ENCODE data around the gene GID8. TPM values are rescaled to one million over a fixed set of nuclear protein-coding genes. Genes with fewer than 3 reads are reported as not detected.
A peak's percentile ranks its signal among the peaks of the same experiment; 100 is the strongest.

GID8 gene
- total and polyA plus RNA-seq, 2 experiments from 2014 or later, result 41.8 to 106 TPM

GRCh38 chr20:62906209-62906608 is 31.7 kb upstream of the GID8 start:
- no peaks in the 10 kb centered on the region for H3K27me3 ChIP-seq (ENCODE audit: insufficient read depth)
- no peak overlapping the region for H2AFZ ChIP-seq
- peaks cover 6% of the 10 kb centered on the region for H3K4me1 Mint-ChIP-seq
- H3K27ac ChIP-seq (ENCODE audit: low read depth), result peak overlapping the region; percentile 50; the same call in 1 of the 2 replicates
- H3K4me3 ChIP-seq, result no peak overlapping the region
- no peaks in the 10 kb centered on the region for H3K9me2 ChIP-seq (ENCODE audit: insufficient read depth)
- no peak overlapping the region for H3K4me2 ChIP-seq
- H3K36me3 Mint-ChIP-seq (ENCODE audit: low read depth), result peaks cover 98% of the 10 kb centered on the region
- peaks cover 92% of the 10 kb centered on the region for H3F3A ChIP-seq (replicated peaks; ENCODE audit: low read depth)
- H3K36me3 ChIP-seq (ENCODE audit: insufficient read depth), result peaks cover 91% of the 10 kb centered on the region
- peaks cover 68% of the 10 kb centered on the region for H3K79me2 ChIP-seq (replicated peaks; ENCODE audit: insufficient read depth)
- H3K27me3 Mint-ChIP-seq (ENCODE audit: insufficient read depth, low read depth, poor library complexity), result peaks cover 15% of the 10 kb centered on the region
- ATAC-seq, result no peak
- peaks cover 80% of the 10 kb centered on the region for H4K20me1 ChIP-seq (replicated peaks; ENCODE audit: insufficient read depth)
- peaks cover 12% of the 10 kb centered on the region; the same call in 1 of the 2 replicates for H3K4me1 ChIP-seq (ENCODE audit: insufficient read depth)
- no peak overlapping the region for H3K27ac Mint-ChIP-seq
- no peaks in the 10 kb centered on the region for H3K9me3 Mint-ChIP-seq
- H3K4me3 Mint-ChIP-seq, result no peak overlapping the region
- TF ChIP-seq POLR2AphosphoS5 (IDR thresholded peaks at IDR 0.05; ENCODE audit: low read depth), result no peak
- no peak for TF ChIP-seq EZH2 (IDR thresholded peaks at IDR 0.05; ENCODE audit: low read depth, unreplicated experiment)
- no peak for TF ChIP-seq STAT1 (IDR thresholded peaks at IDR 0.05; ENCODE audit: unreplicated experiment)
- TF ChIP-seq REST (IDR thresholded peaks at IDR 0.05; ENCODE audit: unreplicated experiment), result no peak
- no peak for TF ChIP-seq ZNF462 (CRISPR knock-in tag; IDR thresholded peaks at IDR 0.05)
- TF ChIP-seq ETS1 (IDR thresholded peaks at IDR 0.05), result no peak
- TF ChIP-seq CTCF (conservative IDR thresholded peaks at IDR 0.05; ENCODE audit: low read depth in 2 of 2), result no peak
- TF ChIP-seq ZNF331 (CRISPR knock-in tag; IDR thresholded peaks at IDR 0.05; ENCODE audit: low read depth), result no peak
- no peak for TF ChIP-seq NANOG (IDR thresholded peaks at IDR 0.05; ENCODE audit: borderline replicate concordance)
- no peak for TF ChIP-seq EZH2phosphoT487 (IDR thresholded peaks at IDR 0.05; ENCODE audit: unreplicated experiment)
- TF ChIP-seq CREB1 (CRISPR knock-in tag; IDR thresholded peaks at IDR 0.05; ENCODE audit: low read depth), result no peak
- no peak for TF ChIP-seq ZNF114 (CRISPR knock-in tag; IDR thresholded peaks at IDR 0.05)
- DNase-seq (ENCODE audit: low spot score), result no peak

All from GM23338 (cell line).